ENCODE results near the gene GATAD2B.

DNA sequence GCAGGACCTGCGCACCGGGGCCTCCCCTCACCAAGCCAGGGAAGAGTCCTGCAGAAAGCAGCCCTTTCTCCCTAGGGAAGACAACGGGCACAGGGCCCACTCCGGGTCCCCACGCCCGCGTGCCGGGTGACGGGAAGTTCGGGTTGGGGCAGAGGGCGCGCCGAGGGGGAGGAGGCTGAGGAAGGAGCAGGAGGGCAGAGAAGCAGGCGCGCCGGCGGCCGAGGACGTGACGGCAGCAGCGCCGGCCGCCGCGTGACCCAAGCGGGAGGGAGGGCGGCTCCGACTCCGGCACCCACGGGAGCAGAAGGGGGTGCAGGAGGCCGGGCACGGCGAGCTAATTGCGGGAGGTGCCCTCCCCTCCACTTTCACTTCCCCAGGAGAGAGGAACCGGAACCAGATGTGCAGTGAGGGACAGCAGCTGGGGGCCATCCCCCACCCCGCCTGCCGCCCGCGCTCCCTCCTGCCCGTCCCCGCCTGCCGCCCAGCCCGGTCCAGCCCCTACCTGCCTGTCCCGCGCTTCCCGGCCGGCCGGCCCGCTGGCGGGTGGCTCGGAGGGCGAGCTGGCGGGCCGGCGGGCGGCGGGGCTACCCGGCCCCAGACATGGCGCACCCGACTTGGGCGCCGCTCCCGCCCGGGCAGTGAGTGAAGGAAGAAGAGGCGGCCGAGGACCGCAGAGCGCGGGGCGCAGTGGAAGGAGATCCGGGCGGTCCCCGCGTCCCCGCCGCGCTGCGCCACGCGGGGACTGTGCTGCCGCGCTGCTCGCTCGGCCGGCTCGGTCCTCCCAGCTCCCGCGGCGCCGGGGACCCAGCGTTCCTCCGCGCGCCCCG, 23.2 kb upstream of the GATAD2B start:
- TF ChIP-seq POLR2A (IDR thresholded peaks at IDR 0.05; ENCODE audit: low read depth, low read length) = peak; percentile 71; the same call in 1 of the 2 replicates
- peak; percentile 85 for TF ChIP-seq POLR2AphosphoS5 (IDR thresholded peaks at IDR 0.05; ENCODE audit: low read depth, low read length)
